H1 (cell line): ENCODE measurements around the gene RABGAP1. TPM values are rescaled to one million over a fixed set of nuclear protein-coding genes. Genes with fewer than 3 reads are reported as not detected.

Experiments used
- BCL11A ChIP-seq, 2 experiments: IDR thresholded peaks; one replicate each; pipeline ENCODE4 v1.6.1; 2011; ENCODE audit warnings: low read depth in 2 of 2, low read length in 2 of 2, mild to moderate bottlenecking in 2 of 2
- CTCF ChIP-seq, 3 experiments: IDR thresholded peaks; 1 replicate in 2 of 3; 2 replicates in 1 of 3; pipeline versions ENCODE4 v1.5.1 to v1.6.1; 2011; ENCODE audit warnings: low read length in 3 of 3, mild to moderate bottlenecking in 3 of 3, inconsistent platforms in 2 of 3, low read depth in 1 of 3, moderate library complexity in 1 of 3; ENCODE audit not compliant: insufficient read depth in 1 of 3; ENCODE audit errors: control extremely low read depth in 1 of 3
- HDAC2 ChIP-seq, 2 experiments: fragments of 300-600 bp in 1 of 2; sonication (generic) in 1 of 2; IDR thresholded peaks; 2 replicates each; pipeline ENCODE4 v1.6.1; 2011 to 2012; ENCODE audit warnings: low read depth in 2 of 2, low read length in 2 of 2, mild to moderate bottlenecking in 2 of 2, moderate library complexity in 2 of 2, borderline replicate concordance in 1 of 2, inconsistent platforms in 1 of 2
- JUN ChIP-seq: IDR thresholded peaks from 2 replicates; pipeline ENCODE4 v1.6.1; 2011; ENCODE audit warnings: low read depth, mild to moderate bottlenecking, improper control_type of control experiment, low read length
- JUND ChIP-seq: IDR thresholded peaks from 2 replicates; pipeline ENCODE4 v1.6.1; 2011; ENCODE audit warnings: mild to moderate bottlenecking, improper control_type of control experiment, low read length
- MAX ChIP-seq: IDR thresholded peaks from 2 replicates; pipeline ENCODE4 v1.6.1; 2012; ENCODE audit warnings: inconsistent platforms
- NANOG ChIP-seq: IDR thresholded peaks from 2 replicates; pipeline ENCODE4 v1.6.1; 2011; ENCODE audit warnings: low read length, low read depth, mild to moderate bottlenecking, inconsistent platforms; ENCODE audit not compliant: insufficient read depth, poor library complexity, severe bottlenecking
- POLR2AphosphoS5 ChIP-seq: IDR thresholded peaks from 2 replicates; pipeline ENCODE4 v1.6.1; 2011; ENCODE audit warnings: low read depth, low read length
- POU5F1 ChIP-seq: IDR thresholded peaks from 2 replicates; pipeline ENCODE4 v1.6.1; 2011; ENCODE audit warnings: low read depth, mild to moderate bottlenecking, low read length, moderate library complexity
- RAD21 ChIP-seq, 2 experiments: IDR thresholded peaks in 1 of 2; conservative IDR thresholded peaks in 1 of 2; 2 replicates each; pipeline ENCODE4 v1.6.1; 2011; ENCODE audit warnings: low read depth in 2 of 2, low read length in 2 of 2, improper control_type of control experiment in 1 of 2, inconsistent platforms in 1 of 2, mild to moderate bottlenecking in 1 of 2, moderate library complexity in 1 of 2
- RBBP5 ChIP-seq: IDR thresholded peaks from 2 replicates; pipeline ENCODE4 v1.7.1; 2012; ENCODE audit warnings: low read depth, mild to moderate bottlenecking, inconsistent platforms, low read length, moderate library complexity, borderline replicate concordance
- SAP30 ChIP-seq: fragments of 300-600 bp; sonication (generic); IDR thresholded peaks from 2 replicates; pipeline ENCODE4 v1.7.1; 2012; ENCODE audit warnings: low read length, moderate library complexity, mild to moderate bottlenecking, inconsistent platforms; ENCODE audit not compliant: insufficient read depth, insufficient replicate concordance
- SIN3A ChIP-seq, 2 experiments: IDR thresholded peaks in 1 of 2; conservative IDR thresholded peaks in 1 of 2; 2 replicates each; pipeline ENCODE4 v1.6.1; 2011 to 2012; ENCODE audit warnings: low read length in 2 of 2, improper control_type of control experiment in 1 of 2, low read depth in 1 of 2, mild to moderate bottlenecking in 1 of 2
- SIX5 ChIP-seq: IDR thresholded peaks from 2 replicates; pipeline ENCODE4 v1.6.1; 2011; ENCODE audit warnings: mild to moderate bottlenecking, low read depth, low read length
- SP1 ChIP-seq: IDR thresholded peaks from 2 replicates; pipeline ENCODE4 v1.6.1; 2011; ENCODE audit warnings: low read depth, low read length
- SRF ChIP-seq: IDR thresholded peaks from 2 replicates; pipeline ENCODE4 v1.6.1; 2011; ENCODE audit warnings: mild to moderate bottlenecking, low read depth, low read length, moderate library complexity
- TAF1 ChIP-seq: IDR thresholded peaks from 2 replicates; pipeline ENCODE4 v1.6.1; 2011; ENCODE audit warnings: mild to moderate bottlenecking, low read depth, low read length
- TAF7 ChIP-seq: optimal IDR thresholded peaks from 2 replicates; pipeline ENCODE3; 2011; ENCODE audit warnings: low read depth, mild to moderate bottlenecking, inconsistent platforms, low read length, moderate library complexity, borderline replicate concordance
- TBP ChIP-seq: IDR thresholded peaks from 2 replicates; pipeline ENCODE4 v1.6.1; 2011; ENCODE audit warnings: low read depth, low read length, improper control_type of control experiment
- YY1 ChIP-seq: IDR thresholded peaks from 2 replicates; pipeline ENCODE4 v1.6.1; 2011; ENCODE audit warnings: low read depth, mild to moderate bottlenecking, low read length
- ZNF274 ChIP-seq: IDR thresholded peaks from 2 replicates; pipeline ENCODE4 v1.7.0; 2012; ENCODE audit warnings: low read length, borderline replicate concordance; ENCODE audit errors: extremely low read depth
- polyA plus RNA-seq, 7 experiments: library from polyadenylated mRNA; depleted of rRNA in 3 of 7; stranded (reverse) in 5 of 7; unstranded in 2 of 7; fragments of >200 nt in 5 of 7; fragments of 200-250 nt in 2 of 7; gene quantifications; 1 replicate in 5 of 7; 2 replicates in 1 of 7; 4 replicates in 1 of 7; pipeline versions ENCODE4 v1.2.1 to v1.2.3, GENCODE V29; 2011 to 2013; ENCODE audit warnings: missing spikeins in 2 of 7, mixed read lengths in 2 of 7
- total RNA-seq: library from RNA; stranded (reverse); fragmentation: NEBNext Ultra II Directional; extraction: Animal tissue kit (Norgen Biotek cat#: 25700); gene quantifications from 2 replicates; pipeline ENCODE4 v1.2.1, GENCODE V29; 2021

The RABGAP1 gene
- total and polyA plus RNA-seq, 2 of the 8 experiments (the other 6 are each of a cell fraction or from before 2014, with no cell fraction given), result 15.7 to 38.3 TPM

- TF ChIP-seq MAX, result no peak; the same call in 1 of the 2 replicates
- no peak for TF ChIP-seq TAF7
- TF ChIP-seq HDAC2 (IDR thresholded peaks at IDR 0.05; ENCODE audit: borderline replicate concordance in 1 of 2, low read depth in 2 of 2, low read length in 2 of 2), result no peak
- peak; percentile 84; the same call in 1 of the 2 replicates for TF ChIP-seq POU5F1
- TF ChIP-seq ZNF274, result no peak
- TF ChIP-seq BCL11A (IDR thresholded peaks at IDR 0.05; ENCODE audit: low read depth in 2 of 2, low read length in 2 of 2), result peak in 1 of 2 experiments; percentile 48
- TF ChIP-seq SIN3A (conservative IDR thresholded peaks at IDR 0.05 in 1 of 2, IDR thresholded peaks at IDR 0.05 in 1 of 2; ENCODE audit: low read depth in 1 of 2, low read length in 2 of 2), result no peak
- no peak for TF ChIP-seq RBBP5
- TF ChIP-seq SRF, result no peak
- no peak for TF ChIP-seq JUND
- TF ChIP-seq JUN, result no peak
- peak; percentile 97 for TF ChIP-seq NANOG
- TF ChIP-seq SIX5, result no peak
- TF ChIP-seq RAD21 (IDR thresholded peaks at IDR 0.05 in 1 of 2, conservative IDR thresholded peaks at IDR 0.05 in 1 of 2; ENCODE audit: low read depth in 2 of 2, low read length in 2 of 2), result no peak
- TF ChIP-seq POLR2AphosphoS5, result no peak
- TF ChIP-seq TBP, result no peak
- no peak for TF ChIP-seq TAF1
- no peak for TF ChIP-seq SAP30
- TF ChIP-seq YY1, result no peak
- no peak for TF ChIP-seq CTCF (IDR thresholded peaks at IDR 0.05; ENCODE audit: control extremely low read depth in 1 of 3, insufficient read depth in 1 of 3, low read depth in 1 of 3, low read length in 3 of 3)
- TF ChIP-seq SP1, result peak; percentile 45; the same call in 1 of the 2 replicates
Observed at GRCh38 chr9:123072407-123072995, 131.7 kb downstream of the RABGAP1 start (continued).
